ENCODE results near the gene HOXB7. TPM values are rescaled to one million over a fixed set of nuclear protein-coding genes. Genes with fewer than 3 reads are reported as not detected.

HOXB7 gene
- total RNA-seq, 2 donors from 2014 or later: 0.63 to 7.2 TPM

DNA sequence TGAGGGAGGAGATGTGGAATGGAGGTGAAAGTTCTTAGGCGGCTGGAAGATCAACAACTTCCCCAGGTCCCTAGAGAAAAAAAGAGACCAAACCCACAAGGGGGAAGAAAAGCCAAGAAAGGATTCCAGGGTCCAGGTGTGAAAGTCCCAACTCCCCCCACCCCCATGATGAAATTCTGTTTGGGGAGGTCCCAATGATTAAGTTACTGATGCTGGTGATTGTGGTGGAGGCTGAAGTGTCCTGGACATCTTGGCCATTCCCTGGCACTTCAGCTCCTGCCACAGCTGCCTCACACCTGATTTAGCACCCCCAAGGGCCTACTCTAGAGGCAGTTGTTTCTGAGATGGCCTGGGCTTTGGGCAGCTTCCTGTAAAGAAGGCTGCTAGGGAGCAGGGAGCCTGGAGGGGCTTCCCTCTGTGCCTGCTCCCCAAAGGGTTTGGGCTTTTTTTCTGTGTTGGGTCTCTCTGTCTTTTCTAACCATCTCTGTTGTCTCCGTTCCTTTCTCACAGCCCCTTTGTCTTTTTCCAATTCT, 45.7 kb downstream of the HOXB7 start:
- Histone ChIP-seq H3K27ac (no peak overlapping the region), H3K36me3 (no peaks in the 10 kb centered on the region), H3K9me3 (no peaks in the 10 kb centered on the region), H3K27me3 (replicated peaks; ENCODE audit: insufficient read depth) (no peaks in the 10 kb centered on the region), H3K4me3 (peak overlapping the region; percentile 69), H3K4me1 (ENCODE audit: control insufficient read depth in 1 of 2, low read depth in 2 of 2) (peaks cover 20 to 96% of the 10 kb centered on the region in 2 donors)
- ATAC-seq (ENCODE audit: insufficient number of reproducible peaks, low FRiP score, low read depth) (no peak), DNase-seq (ENCODE audit: low spot score) (no peak)
- TF ChIP-seq, protein P1, sequence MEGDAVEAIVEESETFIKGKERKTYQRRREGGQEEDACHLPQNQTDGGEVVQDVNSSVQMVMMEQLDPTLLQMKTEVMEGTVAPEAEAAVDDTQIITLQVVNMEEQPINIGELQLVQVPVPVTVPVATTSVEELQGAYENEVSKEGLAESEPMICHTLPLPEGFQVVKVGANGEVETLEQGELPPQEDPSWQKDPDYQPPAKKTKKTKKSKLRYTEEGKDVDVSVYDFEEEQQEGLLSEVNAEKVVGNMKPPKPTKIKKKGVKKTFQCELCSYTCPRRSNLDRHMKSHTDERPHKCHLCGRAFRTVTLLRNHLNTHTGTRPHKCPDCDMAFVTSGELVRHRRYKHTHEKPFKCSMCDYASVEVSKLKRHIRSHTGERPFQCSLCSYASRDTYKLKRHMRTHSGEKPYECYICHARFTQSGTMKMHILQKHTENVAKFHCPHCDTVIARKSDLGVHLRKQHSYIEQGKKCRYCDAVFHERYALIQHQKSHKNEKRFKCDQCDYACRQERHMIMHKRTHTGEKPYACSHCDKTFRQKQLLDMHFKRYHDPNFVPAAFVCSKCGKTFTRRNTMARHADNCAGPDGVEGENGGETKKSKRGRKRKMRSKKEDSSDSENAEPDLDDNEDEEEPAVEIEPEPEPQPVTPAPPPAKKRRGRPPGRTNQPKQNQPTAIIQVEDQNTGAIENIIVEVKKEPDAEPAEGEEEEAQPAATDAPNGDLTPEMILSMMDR (IDR thresholded peaks at IDR 0.05): no peak

DNA sequence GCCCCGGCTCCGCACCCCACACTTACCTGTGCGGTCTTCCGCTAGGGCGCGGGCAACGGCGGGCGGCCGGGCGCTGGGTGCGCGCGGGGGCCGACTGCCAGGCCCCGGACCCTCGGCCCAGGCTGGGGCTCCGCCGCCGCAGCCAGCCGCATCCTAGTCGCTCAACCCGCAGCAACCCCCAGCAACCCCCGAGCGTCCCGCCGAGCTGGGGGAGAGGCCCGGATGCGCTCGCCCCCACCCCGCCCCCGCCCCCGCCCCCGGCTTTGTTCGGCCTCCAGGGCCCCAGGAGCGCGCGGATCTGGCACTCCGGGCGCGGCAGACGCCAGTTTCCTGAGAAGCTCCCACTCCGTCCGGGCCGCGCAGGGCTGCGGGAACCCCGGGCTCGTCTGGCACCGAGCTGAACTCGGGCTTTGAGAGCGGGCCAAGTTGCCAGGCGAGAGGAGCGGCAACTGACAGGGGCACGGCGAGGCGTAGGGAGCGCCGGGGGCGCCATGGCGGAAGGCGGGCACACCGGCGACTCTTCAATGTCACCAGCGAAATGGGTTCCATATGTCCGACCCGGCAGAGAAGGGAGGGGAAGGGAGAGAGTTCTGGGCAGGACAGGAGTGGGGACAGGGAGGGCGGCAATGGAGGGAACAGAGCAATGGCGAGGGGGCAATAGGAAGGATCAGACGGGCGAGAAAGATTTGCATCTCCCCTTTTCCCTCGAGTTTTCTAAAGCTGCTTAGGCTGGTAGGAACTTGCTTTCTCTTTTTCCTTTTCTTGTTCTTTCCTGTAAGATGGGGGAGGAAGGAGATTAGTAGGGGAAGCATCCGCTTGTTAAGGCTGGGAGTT, 46.4 kb downstream of the HOXB7 start:
- no peak for DNase-seq (ENCODE audit: low spot score)

DNA sequence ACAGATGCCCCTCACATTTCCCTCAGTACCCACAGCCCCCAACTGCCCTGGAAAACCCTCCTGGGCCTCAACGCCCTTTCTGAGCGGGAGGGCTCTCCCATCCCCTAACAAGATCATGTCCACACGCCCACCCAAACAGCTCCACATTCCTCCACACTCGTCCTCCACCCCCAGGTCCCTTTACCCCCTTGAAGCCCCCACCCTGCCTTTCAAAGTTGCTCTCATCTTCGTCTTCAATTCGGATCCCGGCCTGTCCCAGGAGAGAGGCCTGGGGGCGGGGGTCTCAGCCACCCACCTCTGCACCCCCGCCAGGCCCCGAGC, 47.0 kb downstream of the HOXB7 start:
- H3K4me3 ChIP-seq: peak overlapping the region; percentile 69
- peaks cover 14 to 96% of the 10 kb centered on the region in 2 donors for H3K4me1 ChIP-seq (ENCODE audit: control insufficient read depth in 1 of 2, low read depth in 2 of 2)
- H3K9me3 ChIP-seq: no peaks in the 10 kb centered on the region
- DNase-seq (ENCODE audit: low spot score): no peak
- H3K36me3 ChIP-seq: no peaks in the 10 kb centered on the region
- no peaks in the 10 kb centered on the region for H3K27me3 ChIP-seq (replicated peaks; ENCODE audit: insufficient read depth)
- ATAC-seq (ENCODE audit: insufficient number of reproducible peaks, low FRiP score, low read depth): no peak
- TF ChIP-seq, protein P1 (IDR thresholded peaks at IDR 0.05): no peak
- H3K27ac ChIP-seq: peak overlapping the region in 1 of 2 donors; percentile 42

More for the DNA sequence above, 46.4 kb downstream of the HOXB7 start:
- Histone ChIP-seq H3K27ac (peak overlapping the region in 1 of 2 donors; percentile 43), H3K9me3 (no peaks in the 10 kb centered on the region), H3K4me3 (peak overlapping the region; percentile 69), H3K27me3 (replicated peaks; ENCODE audit: insufficient read depth) (no peaks in the 10 kb centered on the region), H3K36me3 (no peaks in the 10 kb centered on the region), H3K4me1 (ENCODE audit: control insufficient read depth in 1 of 2, low read depth in 2 of 2) (peaks cover 17 to 96% of the 10 kb centered on the region in 2 donors)
- no peak for ATAC-seq (ENCODE audit: insufficient number of reproducible peaks, low FRiP score, low read depth)
- TF ChIP-seq, protein P1 (IDR thresholded peaks at IDR 0.05): no peak

DNA sequence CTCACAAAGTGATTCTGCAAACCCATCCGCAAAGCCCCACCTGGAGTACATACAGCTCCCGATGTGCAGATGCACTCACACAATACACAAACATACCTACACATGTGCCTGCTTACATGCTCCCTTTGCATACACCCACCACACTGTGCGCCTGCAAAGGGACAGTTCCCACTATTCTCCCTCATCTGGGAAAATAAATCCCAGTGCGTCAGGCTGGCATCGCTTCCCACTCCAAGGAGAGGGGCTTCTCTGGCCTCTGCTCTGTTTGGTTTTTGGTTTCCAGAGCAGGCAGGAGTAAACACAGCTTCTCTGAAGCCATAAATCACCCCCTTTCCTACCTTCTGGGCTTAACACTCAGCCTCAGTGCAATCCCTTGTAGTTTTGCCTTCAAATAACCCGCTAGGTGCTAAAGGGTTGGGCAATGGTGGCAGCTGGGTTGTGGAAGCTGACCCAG, 47.4 kb downstream of the HOXB7 start:
- ATAC-seq (ENCODE audit: insufficient number of reproducible peaks, low FRiP score, low read depth): no peak
- Histone ChIP-seq H3K9me3 (no peaks in the 10 kb centered on the region), H3K36me3 (no peaks in the 10 kb centered on the region), H3K4me1 (ENCODE audit: control insufficient read depth in 1 of 2, low read depth in 2 of 2) (peaks cover 14 to 96% of the 10 kb centered on the region in 2 donors), H3K27ac (peak overlapping the region in 1 of 2 donors; percentile 42), H3K27me3 (replicated peaks; ENCODE audit: insufficient read depth) (no peaks in the 10 kb centered on the region), H3K4me3 (peak overlapping the region; percentile 69)
- TF ChIP-seq, protein P1 (IDR thresholded peaks at IDR 0.05): no peak
- no peak for DNase-seq (ENCODE audit: low spot score)

DNA sequence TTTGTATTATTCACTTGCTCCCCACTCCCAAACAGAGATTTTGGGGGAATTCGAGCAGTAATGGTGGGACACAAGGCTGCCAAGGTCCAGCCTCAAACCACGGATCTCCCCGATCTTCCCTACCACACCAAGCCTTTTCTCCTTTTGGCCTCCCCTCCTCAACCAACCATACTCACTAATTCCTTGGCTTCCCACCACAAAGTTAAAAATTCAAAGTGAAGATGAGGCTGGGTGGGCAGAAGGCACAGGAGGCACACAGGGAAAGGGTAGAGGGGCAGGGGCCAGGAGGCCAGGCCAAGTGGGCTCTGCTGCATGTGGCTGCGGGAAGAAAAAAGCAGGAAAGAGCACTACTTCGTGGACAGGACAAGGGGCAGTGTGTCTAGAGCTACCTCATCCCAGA, 47.9 kb downstream of the HOXB7 start:
- Histone ChIP-seq H3K27me3 (replicated peaks; ENCODE audit: insufficient read depth) (no peaks in the 10 kb centered on the region), H3K36me3 (no peaks in the 10 kb centered on the region), H3K27ac (peak overlapping the region in 1 of 2 donors; percentile 13), H3K4me3 (no peak overlapping the region), H3K9me3 (no peaks in the 10 kb centered on the region), H3K4me1 (ENCODE audit: control insufficient read depth in 1 of 2, low read depth in 2 of 2) (peaks cover 16 to 96% of the 10 kb centered on the region in 2 donors)
- DNase-seq (ENCODE audit: low spot score) (no peak), ATAC-seq (ENCODE audit: insufficient number of reproducible peaks, low FRiP score, low read depth) (no peak)
- TF ChIP-seq, protein P1 (IDR thresholded peaks at IDR 0.05): no peak

Data from thoracic aorta (tissue), 2 donors.